ENCODE data around the gene COL23A1.

COL23A1 gene

GRCh38 chr5:178476972-178477754 is 113.0 kb downstream of the COL23A1 start:
- TF ChIP-seq CTCF (IDR thresholded peaks at IDR 0.05; ENCODE audit: borderline replicate concordance, control extremely low read depth, extremely low read depth, insufficient read depth, missing control alignments): no peak
- no peak for DNase-seq (ENCODE audit: low spot score)
- in situ Hi-C loops (cut with MboI; ENCODE audit: low sequenced_read_pairs, unreplicated experiment): no loop called here

- in situ Hi-C loops (cut with MboI; ENCODE audit: low sequenced_read_pairs, unreplicated experiment): no loop called here
- TF ChIP-seq CTCF (IDR thresholded peaks at IDR 0.05; ENCODE audit: borderline replicate concordance, control extremely low read depth, extremely low read depth, insufficient read depth, missing control alignments): no peak
- no peak for DNase-seq (ENCODE audit: low spot score)
Measured at GRCh38 chr5:178476531-178476930, 113.7 kb downstream of the COL23A1 start.

- in situ Hi-C loops (cut with MboI; ENCODE audit: low sequenced_read_pairs, unreplicated experiment): no loop called here
- DNase-seq (ENCODE audit: low spot score): no peak
- no peak for TF ChIP-seq CTCF (IDR thresholded peaks at IDR 0.05; ENCODE audit: borderline replicate concordance, control extremely low read depth, extremely low read depth, insufficient read depth, missing control alignments)
Measured at GRCh38 chr5:178475422-178475821, 114.8 kb downstream of the COL23A1 start.

GRCh38 chr5:178474562-178475184 is 115.5 kb downstream of the COL23A1 start:
- no peak for DNase-seq (ENCODE audit: low spot score)
- TF ChIP-seq CTCF (IDR thresholded peaks at IDR 0.05; ENCODE audit: borderline replicate concordance, control extremely low read depth, extremely low read depth, insufficient read depth, missing control alignments): no peak
- in situ Hi-C loops (cut with MboI; ENCODE audit: low sequenced_read_pairs, unreplicated experiment): no loop called here

GRCh38 chr5:178473854-178474253 is 116.3 kb downstream of the COL23A1 start:
- TF ChIP-seq CTCF (IDR thresholded peaks at IDR 0.05; ENCODE audit: borderline replicate concordance, control extremely low read depth, extremely low read depth, insufficient read depth, missing control alignments): no peak
- no peak for DNase-seq (ENCODE audit: low spot score)
- in situ Hi-C loops (cut with MboI; ENCODE audit: low sequenced_read_pairs, unreplicated experiment): no loop called here

GRCh38 chr5:178472138-178472537 is 118.1 kb downstream of the COL23A1 start:
- TF ChIP-seq CTCF (IDR thresholded peaks at IDR 0.05; ENCODE audit: borderline replicate concordance, control extremely low read depth, extremely low read depth, insufficient read depth, missing control alignments): no peak
- no peak for DNase-seq (ENCODE audit: low spot score)
- in situ Hi-C loops (cut with MboI; ENCODE audit: low sequenced_read_pairs, unreplicated experiment): no loop called here
